WTC11 (cell line): Measurements from ENCODE around the gene OR14J1. TPM values are rescaled to one million over a fixed set of nuclear protein-coding genes. Genes with fewer than 3 reads are reported as not detected.
"Not testable (repeated sequence)": the region's sequence is repeated elsewhere in the genome, so short reads cannot be mapped to it uniquely, and the experiment has no call there.

Experiments
- ATAC-seq: fragments of 200-7000 bp; cut with Tn5 transposase; 2 replicates; pipeline ENCODE4 v1.10.0; 2021; ENCODE audit warnings: mild to moderate bottlenecking, moderate library complexity
- CTCF ChIA-PET: fragments of 300-600 bp; sonication (Branson Sonifier 250); formaldehyde crosslinking; loops from one replicate; lab custom pipeline; 2021; ENCODE audit warnings: antibody characterized with exemption; lab: Charles Lee
- POLR2A ChIA-PET: fragments of 350-600 bp; sonication (Branson Sonifier 250); formaldehyde crosslinking; loops from one replicate; lab custom pipeline; 2021; ENCODE audit warnings: antibody characterized with exemption; lab: Charles Lee
- DNase-seq: peaks from one replicate; pipeline ENCODE4 v3.0.0; 2021; ENCODE audit warnings: low spot score
- H3K27ac Mint-ChIP-seq: 2 replicates; pipeline ENCODE4 v1.8.0; 2021; ENCODE audit warnings: mixed read lengths
- H3K27me3 Mint-ChIP-seq: 2 replicates; pipeline ENCODE4 v1.8.0; 2021; ENCODE audit warnings: low read depth, mild to moderate bottlenecking, moderate library complexity, mixed read lengths
- H3K36me3 Mint-ChIP-seq: 2 replicates; pipeline ENCODE4 v1.8.0; 2021; ENCODE audit warnings: mixed read lengths
- H3K4me1 Mint-ChIP-seq: 2 replicates; pipeline ENCODE4 v1.8.0; 2022; ENCODE audit warnings: mixed read lengths
- H3K4me3 Mint-ChIP-seq: 2 replicates; pipeline ENCODE4 v1.8.0; 2021; ENCODE audit warnings: mild to moderate bottlenecking, moderate library complexity, mixed read lengths
- H3K9me3 Mint-ChIP-seq: 2 replicates; pipeline ENCODE4 v1.8.0; 2021; ENCODE audit warnings: mixed read lengths
- AFF4 ChIP-seq: sonication (generic); formaldehyde crosslinking; IDR thresholded peaks from 2 replicates; pipeline ENCODE4 v1.8.1; 2023; ENCODE audit warnings: mild to moderate bottlenecking, missing genetic modification reagents, borderline replicate concordance
- ATF1 ChIP-seq: sonication (generic); formaldehyde crosslinking; IDR thresholded peaks from 2 replicates; pipeline ENCODE4 v1.8.1; 2023; ENCODE audit warnings: mild to moderate bottlenecking, moderate library complexity, missing genetic modification reagents
- CREM ChIP-seq: sonication (generic); formaldehyde crosslinking; IDR thresholded peaks from 2 replicates; pipeline ENCODE4 v1.8.1; 2022; ENCODE audit warnings: mild to moderate bottlenecking, missing genetic modification reagents, moderate library complexity
- EMX1 ChIP-seq: fragments of 250-450 bp; sonication (Bioruptor Pico); IDR thresholded peaks from 2 replicates; pipeline ENCODE4 v1.8.0; 2021; ENCODE audit warnings: mild to moderate bottlenecking
- GABPB1 ChIP-seq: sonication (generic); formaldehyde crosslinking; IDR thresholded peaks from 2 replicates; pipeline ENCODE4 v1.8.1; 2023; ENCODE audit warnings: mild to moderate bottlenecking, missing genetic modification reagents
- GRHL2 ChIP-seq: fragments of 250-450 bp; sonication (Bioruptor Pico); IDR thresholded peaks from 2 replicates; pipeline ENCODE4 v1.8.0; 2022; ENCODE audit warnings: mild to moderate bottlenecking, moderate library complexity; ENCODE audit not compliant: insufficient replicate concordance, severe bottlenecking
- MXD4 ChIP-seq: fragments of 250-450 bp; sonication (Bioruptor Pico); IDR thresholded peaks from 2 replicates; pipeline ENCODE4 v1.8.0; 2021; ENCODE audit warnings: mild to moderate bottlenecking, moderate library complexity, borderline replicate concordance
- RORB ChIP-seq: fragments of 250-450 bp; sonication (Bioruptor Pico); IDR thresholded peaks from 2 replicates; pipeline ENCODE4 v1.9.0; 2021; ENCODE audit warnings: mild to moderate bottlenecking
- ZNF281 ChIP-seq: sonication (generic); formaldehyde crosslinking; IDR thresholded peaks from 2 replicates; pipeline ENCODE4 v1.8.0; 2023; ENCODE audit warnings: mild to moderate bottlenecking, missing genetic modification reagents
- ZNF317 ChIP-seq: sonication (generic); formaldehyde crosslinking; IDR thresholded peaks from 2 replicates; pipeline ENCODE4 v1.8.1; 2023; ENCODE audit warnings: low read depth, mild to moderate bottlenecking, moderate library complexity, missing genetic modification reagents, borderline replicate concordance
- ZNF396 ChIP-seq: fragments of 250-450 bp; sonication (Bioruptor Pico); IDR thresholded peaks from 2 replicates; pipeline ENCODE4 v1.8.0; 2021; ENCODE audit warnings: mild to moderate bottlenecking, moderate library complexity, borderline replicate concordance
- total RNA-seq: library from RNA; stranded (reverse); gene quantifications from 3 replicates; pipeline ENCODE4 v1.2.3, GENCODE V29; 2021
- TF ChIP-seq, protein P1 (sequence below): sonication (generic); formaldehyde crosslinking; IDR thresholded peaks from 2 replicates; pipeline ENCODE4 v1.8.0; 2022; ENCODE audit warnings: missing genetic modification reagents
- TF ChIP-seq, protein P2 (sequence below): sonication (generic); formaldehyde crosslinking; IDR thresholded peaks from 2 replicates; pipeline ENCODE4 v1.8.1; 2022; ENCODE audit warnings: low read depth, mild to moderate bottlenecking, moderate library complexity, missing genetic modification reagents, borderline replicate concordance
- TF ChIP-seq, protein P3 (sequence below): sonication (generic); formaldehyde crosslinking; conservative IDR thresholded peaks from 2 replicates; pipeline ENCODE4 v1.8.1; 2022; ENCODE audit warnings: mild to moderate bottlenecking, missing genetic modification reagents
- TF ChIP-seq, protein P4 (sequence below): sonication (generic); formaldehyde crosslinking; IDR thresholded peaks from 2 replicates; pipeline ENCODE4 v1.8.0; 2022; ENCODE audit warnings: mild to moderate bottlenecking, missing genetic modification reagents

Gene OR14J1
- total RNA-seq, 1 experiment from 2014 or later = not detected

- no peak for TF ChIP-seq AFF4 (CRISPR knock-in tag)
These were observed 34.8 kb downstream of the OR14J1 start (continued) for GRCh38 chr6:29336269-29336668.

- Mint-ChIP-seq H3K4me1 (no peaks in the 10 kb centered on the region), H3K9me3 (peaks cover 7% of the 10 kb centered on the region), H3K36me3 (no peaks in the 10 kb centered on the region), H3K27me3 (no peaks in the 10 kb centered on the region), H3K4me3 (no peak overlapping the region), H3K27ac (no peak overlapping the region)
- ChIA-PET POLR2A (no interaction called here), CTCF (no interaction called here)
- DNase-seq = no peak
- no peak for TF ChIP-seq ZNF317 (CRISPR knock-in tag)
- ATAC-seq = no peak
These were observed 43.9 kb downstream of the OR14J1 start for GRCh38 chr6:29345380-29345779.

- not testable (repeated sequence) for ATAC-seq, H3K4me1 Mint-ChIP-seq
These were observed 47.8 kb downstream of the OR14J1 start for GRCh38 chr6:29349348-29349747.

GRCh38 chr6:29354980-29355379, 53.5 kb downstream of the OR14J1 start:
- DNase-seq (no peak), ATAC-seq (no peak)
- Mint-ChIP-seq H3K27me3 (peaks cover 3% of the 10 kb centered on the region), H3K36me3 (no peaks in the 10 kb centered on the region), H3K9me3 (peaks cover 17% of the 10 kb centered on the region), H3K4me3 (no peak overlapping the region), H3K4me1 (peaks cover 9% of the 10 kb centered on the region), H3K27ac (no peak overlapping the region)
- ChIA-PET POLR2A (no interaction called here), CTCF (no interaction called here)
- TF ChIP-seq, protein P1, sequence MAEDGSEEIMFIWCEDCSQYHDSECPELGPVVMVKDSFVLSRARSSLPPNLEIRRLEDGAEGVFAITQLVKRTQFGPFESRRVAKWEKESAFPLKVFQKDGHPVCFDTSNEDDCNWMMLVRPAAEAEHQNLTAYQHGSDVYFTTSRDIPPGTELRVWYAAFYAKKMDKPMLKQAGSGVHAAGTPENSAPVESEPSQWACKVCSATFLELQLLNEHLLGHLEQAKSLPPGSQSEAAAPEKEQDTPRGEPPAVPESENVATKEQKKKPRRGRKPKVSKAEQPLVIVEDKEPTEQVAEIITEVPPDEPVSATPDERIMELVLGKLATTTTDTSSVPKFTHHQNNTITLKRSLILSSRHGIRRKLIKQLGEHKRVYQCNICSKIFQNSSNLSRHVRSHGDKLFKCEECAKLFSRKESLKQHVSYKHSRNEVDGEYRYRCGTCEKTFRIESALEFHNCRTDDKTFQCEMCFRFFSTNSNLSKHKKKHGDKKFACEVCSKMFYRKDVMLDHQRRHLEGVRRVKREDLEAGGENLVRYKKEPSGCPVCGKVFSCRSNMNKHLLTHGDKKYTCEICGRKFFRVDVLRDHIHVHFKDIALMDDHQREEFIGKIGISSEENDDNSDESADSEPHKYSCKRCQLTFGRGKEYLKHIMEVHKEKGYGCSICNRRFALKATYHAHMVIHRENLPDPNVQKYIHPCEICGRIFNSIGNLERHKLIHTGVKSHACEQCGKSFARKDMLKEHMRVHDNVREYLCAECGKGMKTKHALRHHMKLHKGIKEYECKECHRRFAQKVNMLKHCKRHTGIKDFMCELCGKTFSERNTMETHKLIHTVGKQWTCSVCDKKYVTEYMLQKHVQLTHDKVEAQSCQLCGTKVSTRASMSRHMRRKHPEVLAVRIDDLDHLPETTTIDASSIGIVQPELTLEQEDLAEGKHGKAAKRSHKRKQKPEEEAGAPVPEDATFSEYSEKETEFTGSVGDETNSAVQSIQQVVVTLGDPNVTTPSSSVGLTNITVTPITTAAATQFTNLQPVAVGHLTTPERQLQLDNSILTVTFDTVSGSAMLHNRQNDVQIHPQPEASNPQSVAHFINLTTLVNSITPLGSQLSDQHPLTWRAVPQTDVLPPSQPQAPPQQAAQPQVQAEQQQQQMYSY (CRISPR knock-in tag) = no peak
- TF ChIP-seq MXD4 (no peak), EMX1 (CRISPR knock-in tag) (no peak), RORB (CRISPR knock-in tag) (no peak), ZNF396 (no peak), GABPB1 (CRISPR knock-in tag) (no peak), ATF1 (CRISPR knock-in tag) (no peak), ZNF281 (CRISPR knock-in tag) (no peak), GRHL2 (CRISPR knock-in tag) (no peak), CREM (CRISPR knock-in tag) (no peak)
- TF ChIP-seq, protein P2, sequence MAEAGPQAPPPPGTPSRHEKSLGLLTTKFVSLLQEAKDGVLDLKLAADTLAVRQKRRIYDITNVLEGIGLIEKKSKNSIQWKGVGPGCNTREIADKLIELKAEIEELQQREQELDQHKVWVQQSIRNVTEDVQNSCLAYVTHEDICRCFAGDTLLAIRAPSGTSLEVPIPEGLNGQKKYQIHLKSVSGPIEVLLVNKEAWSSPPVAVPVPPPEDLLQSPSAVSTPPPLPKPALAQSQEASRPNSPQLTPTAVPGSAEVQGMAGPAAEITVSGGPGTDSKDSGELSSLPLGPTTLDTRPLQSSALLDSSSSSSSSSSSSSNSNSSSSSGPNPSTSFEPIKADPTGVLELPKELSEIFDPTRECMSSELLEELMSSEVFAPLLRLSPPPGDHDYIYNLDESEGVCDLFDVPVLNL (CRISPR knock-in tag) = no peak
- TF ChIP-seq, protein P3, sequence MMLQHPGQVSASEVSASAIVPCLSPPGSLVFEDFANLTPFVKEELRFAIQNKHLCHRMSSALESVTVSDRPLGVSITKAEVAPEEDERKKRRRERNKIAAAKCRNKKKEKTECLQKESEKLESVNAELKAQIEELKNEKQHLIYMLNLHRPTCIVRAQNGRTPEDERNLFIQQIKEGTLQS (CRISPR knock-in tag) = no peak
- TF ChIP-seq, protein P4, sequence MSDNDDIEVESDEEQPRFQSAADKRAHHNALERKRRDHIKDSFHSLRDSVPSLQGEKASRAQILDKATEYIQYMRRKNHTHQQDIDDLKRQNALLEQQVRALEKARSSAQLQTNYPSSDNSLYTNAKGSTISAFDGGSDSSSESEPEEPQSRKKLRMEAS (CRISPR knock-in tag) = no peak

More at GRCh38 chr6:29349348-29349747, 47.8 kb downstream of the OR14J1 start:
- H3K27me3 Mint-ChIP-seq, POLR2A ChIA-PET, H3K36me3 Mint-ChIP-seq, H3K27ac Mint-ChIP-seq, DNase-seq, CTCF ChIA-PET, H3K4me3 Mint-ChIP-seq: not testable (repeated sequence)
- H3K9me3 Mint-ChIP-seq = peaks cover 20% of the 10 kb centered on the region
